K562 (cell line): ENCODE data around the gene COL9A3. TPM values are rescaled to one million over a fixed set of nuclear protein-coding genes. Genes with fewer than 3 reads are reported as not detected.
A peak's percentile ranks its signal among the peaks of the same experiment; 100 is the strongest.

ENCODE experiments used
- FOXP1 ChIP-seq: sonication (generic); formaldehyde crosslinking; IDR thresholded peaks from 2 replicates; pipeline ENCODE4 v1.8.0; 2022; ENCODE audit warnings: mild to moderate bottlenecking, missing genetic modification reagents
- HDGF ChIP-seq: fragments of 450-650 bp; IDR thresholded peaks from 2 replicates; pipeline ENCODE4 v1.6.1; 2016
- HEY1 ChIP-seq: fragments of 250-450 bp; sonication (Bioruptor Pico); IDR thresholded peaks from 2 replicates; pipeline ENCODE4 v1.5.0; 2020; ENCODE audit warnings: mild to moderate bottlenecking, moderate library complexity, borderline replicate concordance
- MAFF ChIP-seq: IDR thresholded peaks from 2 replicates; pipeline ENCODE4 v1.6.1; 2012; ENCODE audit warnings: low read length, improper control_type of control experiment
- MAZ ChIP-seq, 2 experiments: fragments of 450-650 bp in 1 of 2; sonication (generic) in 1 of 2; formaldehyde crosslinking; IDR thresholded peaks in 1 of 2; conservative IDR thresholded peaks in 1 of 2; 2 replicates each; pipeline versions ENCODE4 v1.4.0 to v1.5.0; 2020; ENCODE audit warnings: mild to moderate bottlenecking in 1 of 2, missing genetic modification reagents in 1 of 2
- OTX1 ChIP-seq: fragments of 450-650 bp; formaldehyde crosslinking; IDR thresholded peaks from 2 replicates; pipeline ENCODE4 v1.4.0; 2022; ENCODE audit warnings: mild to moderate bottlenecking
- RBBP5 ChIP-seq: fragments of 200-600 bp; sonication (generic); IDR thresholded peaks from 2 replicates; pipeline ENCODE4 v1.6.1; 2012; ENCODE audit warnings: borderline replicate concordance, mild to moderate bottlenecking, low read length, control low read depth, inconsistent platforms; ENCODE audit not compliant: insufficient read depth, poor library complexity, severe bottlenecking
- SLC30A9 ChIP-seq: fragments of 250-450 bp; sonication (Bioruptor Pico); IDR thresholded peaks from 2 replicates; pipeline ENCODE4 v1.8.0; 2022; ENCODE audit warnings: mild to moderate bottlenecking, moderate library complexity
- SMAD4 ChIP-seq: fragments of 250-450 bp; sonication (Bioruptor Pico); conservative IDR thresholded peaks from 2 replicates; pipeline ENCODE4 v1.8.0; 2021; ENCODE audit warnings: inconsistent platforms, mild to moderate bottlenecking, moderate library complexity
- STAG1 ChIP-seq: sonication (generic); formaldehyde crosslinking; IDR thresholded peaks from 2 replicates; pipeline ENCODE4 v1.5.0; 2020; ENCODE audit warnings: missing genetic modification reagents, borderline replicate concordance
- ZNF384 ChIP-seq: IDR thresholded peaks from 2 replicates; pipeline ENCODE4 v1.6.1; 2012; ENCODE audit warnings: low read depth, low read length, improper control_type of control experiment
- polyA plus RNA-seq, 8 experiments: library from polyadenylated mRNA; depleted of rRNA in 4 of 8; stranded (reverse) in 5 of 8; unstranded in 3 of 8; fragments of >200 nt; fragmentation: Nextera tagmentation in 2 of 8; fragmentation: Illumina TruSeq in 1 of 8; extraction: Ambion mirVana in 2 of 8; extraction: Trizol in 1 of 8; gene quantifications; 2 replicates each; pipeline versions ENCODE4 v1.2.1 to v1.2.3, GENCODE V29; 2011 to 2014; ENCODE audit warnings: inconsistent platforms in 1 of 8, missing spikeins in 1 of 8
- total RNA-seq, 7 experiments: library from RNA; depleted of rRNA in 6 of 7; stranded (reverse); fragments of >200 nt in 6 of 7; fragmentation: Illumina TruSeq in 2 of 7; extraction: Trizol in 2 of 7; gene quantifications; 2 replicates each; pipeline versions ENCODE4 v1.2.1 to v1.2.3, GENCODE V29; 2011 to 2021; ENCODE audit warnings: low replicate concordance in 1 of 7
- TF ChIP-seq, protein P1 (sequence below): fragments of 450-650 bp; IDR thresholded peaks from 2 replicates; pipeline ENCODE4 v1.7.0; 2016; ENCODE audit warnings: borderline replicate concordance
- TF ChIP-seq, protein P2 (sequence below), 2 experiments: IDR thresholded peaks; 2 replicates each; pipeline ENCODE4 v1.6.1; 2011; ENCODE audit warnings: borderline replicate concordance in 1 of 2, control low read depth in 1 of 2, low read depth in 1 of 2, low read length in 1 of 2, mild to moderate bottlenecking in 1 of 2, mixed read lengths in 1 of 2, moderate library complexity in 1 of 2; ENCODE audit not compliant: insufficient read depth in 1 of 2, insufficient read length in 1 of 2, poor library complexity in 1 of 2, severe bottlenecking in 1 of 2; ENCODE audit errors: extremely low read depth in 1 of 2
- TF ChIP-seq, protein P3 (sequence below), 3 experiments: fragments of 200-800 bp in 1 of 3; fragments of 250-450 bp in 1 of 3; fragments of 450-650 bp in 1 of 3; sonication (Bioruptor Pico) in 1 of 3; sonication (Bioruptor generic) in 1 of 3; formaldehyde crosslinking in 1 of 3; IDR thresholded peaks; 2 replicates each; pipeline versions ENCODE4 v1.6.1 to v1.8.0; 2016 to 2022; ENCODE audit warnings: mild to moderate bottlenecking in 2 of 3, missing genetic modification characterization in 2 of 3, missing compliant biosample characterization in 1 of 3, moderate library complexity in 1 of 3
- TF ChIP-seq, protein P4 (sequence below): fragments of 450-650 bp; IDR thresholded peaks from one replicate; pipeline ENCODE4 v1.6.1; 2018; ENCODE audit warnings: mild to moderate bottlenecking, moderate library complexity; ENCODE audit not compliant: partially characterized antibody
- TF ChIP-seq, protein P5 (sequence below): fragments of 450-650 bp; formaldehyde crosslinking; IDR thresholded peaks from 2 replicates; pipeline ENCODE4 v1.4.0; 2020; ENCODE audit warnings: mild to moderate bottlenecking, moderate library complexity

The COL9A3 gene
- total and polyA plus RNA-seq, 9 of the 15 experiments (the other 6 are each of a cell fraction or from before 2014, with no cell fraction given) = 0.14 to 3.6 (median 0.88) TPM; not detected in 1

DNA sequence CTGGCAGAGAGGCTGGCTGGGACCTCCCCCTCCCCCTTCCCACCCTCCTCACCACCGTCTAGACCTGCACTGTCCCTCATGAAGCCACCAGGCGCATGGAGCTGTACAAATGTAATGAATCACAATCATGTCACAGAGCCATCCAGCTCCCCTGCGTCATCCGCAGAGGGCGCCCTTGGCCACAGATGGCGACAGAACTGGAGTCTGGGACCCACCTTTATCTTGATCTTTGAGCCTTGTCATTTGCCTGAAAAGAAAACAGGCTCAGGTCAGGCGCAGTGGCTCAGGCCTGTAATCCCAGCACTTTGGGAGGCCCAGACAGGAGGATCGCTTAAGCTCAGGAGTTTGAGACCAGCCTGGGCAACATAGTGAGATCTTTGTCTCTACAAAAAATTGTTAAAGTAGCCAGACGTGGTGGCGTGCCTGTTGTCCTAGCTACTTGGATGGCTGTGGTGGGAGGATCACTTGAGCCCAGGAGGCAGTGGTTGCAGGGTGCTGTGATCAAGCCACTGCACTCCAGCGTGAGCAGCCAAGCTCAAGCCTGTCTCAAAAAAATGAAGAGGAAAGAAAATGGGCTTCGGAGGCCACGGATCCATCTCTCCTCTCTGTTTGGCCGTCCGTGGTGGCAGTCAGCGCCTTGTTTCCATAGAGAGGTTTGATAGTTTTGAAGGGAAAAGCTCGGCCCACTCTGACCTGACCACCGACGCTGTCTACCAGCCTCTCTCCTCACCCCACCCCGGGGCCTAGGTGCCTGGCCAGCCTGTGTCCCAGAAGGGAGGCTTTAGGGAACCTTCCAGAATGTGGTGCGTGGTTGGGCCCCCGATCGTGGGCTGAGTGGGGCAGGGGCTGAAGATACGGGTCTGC is 6.2 kb downstream of the COL9A3 start (continued):
- TF ChIP-seq HEY1 (no peak), FOXP1 (CRISPR knock-in tag) (no peak), MAZ (CRISPR knock-in tag; conservative IDR thresholded peaks at IDR 0.05 in 1 of 2, IDR thresholded peaks at IDR 0.05 in 1 of 2) (peak; percentile 47 to 82; a peak in 3 of 4 replicates), HDGF (peak; percentile 88), ZNF384 (peak; percentile 35; the same call in 1 of the 2 replicates), SLC30A9 (no peak), RBBP5 (no peak), SMAD4 (CRISPR knock-in tag) (peak; percentile 85), STAG1 (CRISPR knock-in tag) (peak; percentile 92), MAFF (no peak), OTX1 (CRISPR knock-in tag) (no peak)
- TF ChIP-seq, protein P1, sequence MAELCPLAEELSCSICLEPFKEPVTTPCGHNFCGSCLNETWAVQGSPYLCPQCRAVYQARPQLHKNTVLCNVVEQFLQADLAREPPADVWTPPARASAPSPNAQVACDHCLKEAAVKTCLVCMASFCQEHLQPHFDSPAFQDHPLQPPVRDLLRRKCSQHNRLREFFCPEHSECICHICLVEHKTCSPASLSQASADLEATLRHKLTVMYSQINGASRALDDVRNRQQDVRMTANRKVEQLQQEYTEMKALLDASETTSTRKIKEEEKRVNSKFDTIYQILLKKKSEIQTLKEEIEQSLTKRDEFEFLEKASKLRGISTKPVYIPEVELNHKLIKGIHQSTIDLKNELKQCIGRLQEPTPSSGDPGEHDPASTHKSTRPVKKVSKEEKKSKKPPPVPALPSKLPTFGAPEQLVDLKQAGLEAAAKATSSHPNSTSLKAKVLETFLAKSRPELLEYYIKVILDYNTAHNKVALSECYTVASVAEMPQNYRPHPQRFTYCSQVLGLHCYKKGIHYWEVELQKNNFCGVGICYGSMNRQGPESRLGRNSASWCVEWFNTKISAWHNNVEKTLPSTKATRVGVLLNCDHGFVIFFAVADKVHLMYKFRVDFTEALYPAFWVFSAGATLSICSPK = no peak
- TF ChIP-seq, protein P2, sequence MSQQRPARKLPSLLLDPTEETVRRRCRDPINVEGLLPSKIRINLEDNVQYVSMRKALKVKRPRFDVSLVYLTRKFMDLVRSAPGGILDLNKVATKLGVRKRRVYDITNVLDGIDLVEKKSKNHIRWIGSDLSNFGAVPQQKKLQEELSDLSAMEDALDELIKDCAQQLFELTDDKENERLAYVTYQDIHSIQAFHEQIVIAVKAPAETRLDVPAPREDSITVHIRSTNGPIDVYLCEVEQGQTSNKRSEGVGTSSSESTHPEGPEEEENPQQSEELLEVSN (IDR thresholded peaks at IDR 0.05; ENCODE audit: borderline replicate concordance in 1 of 2, extremely low read depth in 1 of 2, insufficient read depth in 1 of 2, insufficient read length in 1 of 2, low read depth in 1 of 2, low read length in 1 of 2, poor library complexity in 1 of 2, severe bottlenecking in 1 of 2) = peak in 1 of 2 experiments; percentile 17
- TF ChIP-seq, protein P3, sequence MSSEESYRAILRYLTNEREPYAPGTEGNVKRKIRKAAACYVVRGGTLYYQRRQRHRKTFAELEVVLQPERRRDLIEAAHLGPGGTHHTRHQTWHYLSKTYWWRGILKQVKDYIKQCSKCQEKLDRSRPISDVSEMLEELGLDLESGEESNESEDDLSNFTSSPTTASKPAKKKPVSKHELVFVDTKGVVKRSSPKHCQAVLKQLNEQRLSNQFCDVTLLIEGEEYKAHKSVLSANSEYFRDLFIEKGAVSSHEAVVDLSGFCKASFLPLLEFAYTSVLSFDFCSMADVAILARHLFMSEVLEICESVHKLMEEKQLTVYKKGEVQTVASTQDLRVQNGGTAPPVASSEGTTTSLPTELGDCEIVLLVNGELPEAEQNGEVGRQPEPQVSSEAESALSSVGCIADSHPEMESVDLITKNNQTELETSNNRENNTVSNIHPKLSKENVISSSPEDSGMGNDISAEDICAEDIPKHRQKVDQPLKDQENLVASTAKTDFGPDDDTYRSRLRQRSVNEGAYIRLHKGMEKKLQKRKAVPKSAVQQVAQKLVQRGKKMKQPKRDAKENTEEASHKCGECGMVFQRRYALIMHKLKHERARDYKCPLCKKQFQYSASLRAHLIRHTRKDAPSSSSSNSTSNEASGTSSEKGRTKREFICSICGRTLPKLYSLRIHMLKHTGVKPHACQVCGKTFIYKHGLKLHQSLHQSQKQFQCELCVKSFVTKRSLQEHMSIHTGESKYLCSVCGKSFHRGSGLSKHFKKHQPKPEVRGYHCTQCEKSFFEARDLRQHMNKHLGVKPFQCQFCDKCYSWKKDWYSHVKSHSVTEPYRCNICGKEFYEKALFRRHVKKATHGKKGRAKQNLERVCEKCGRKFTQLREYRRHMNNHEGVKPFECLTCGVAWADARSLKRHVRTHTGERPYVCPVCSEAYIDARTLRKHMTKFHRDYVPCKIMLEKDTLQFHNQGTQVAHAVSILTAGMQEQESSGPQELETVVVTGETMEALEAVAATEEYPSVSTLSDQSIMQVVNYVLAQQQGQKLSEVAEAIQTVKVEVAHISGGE (CRISPR knock-in tag; IDR thresholded peaks at IDR 0.05) = no peak
- TF ChIP-seq, protein P4, sequence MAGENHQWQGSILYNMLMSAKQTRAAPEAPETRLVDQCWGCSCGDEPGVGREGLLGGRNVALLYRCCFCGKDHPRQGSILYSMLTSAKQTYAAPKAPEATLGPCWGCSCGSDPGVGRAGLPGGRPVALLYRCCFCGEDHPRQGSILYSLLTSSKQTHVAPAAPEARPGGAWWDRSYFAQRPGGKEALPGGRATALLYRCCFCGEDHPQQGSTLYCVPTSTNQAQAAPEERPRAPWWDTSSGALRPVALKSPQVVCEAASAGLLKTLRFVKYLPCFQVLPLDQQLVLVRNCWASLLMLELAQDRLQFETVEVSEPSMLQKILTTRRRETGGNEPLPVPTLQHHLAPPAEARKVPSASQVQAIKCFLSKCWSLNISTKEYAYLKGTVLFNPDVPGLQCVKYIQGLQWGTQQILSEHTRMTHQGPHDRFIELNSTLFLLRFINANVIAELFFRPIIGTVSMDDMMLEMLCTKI = no peak
- TF ChIP-seq, protein P5, sequence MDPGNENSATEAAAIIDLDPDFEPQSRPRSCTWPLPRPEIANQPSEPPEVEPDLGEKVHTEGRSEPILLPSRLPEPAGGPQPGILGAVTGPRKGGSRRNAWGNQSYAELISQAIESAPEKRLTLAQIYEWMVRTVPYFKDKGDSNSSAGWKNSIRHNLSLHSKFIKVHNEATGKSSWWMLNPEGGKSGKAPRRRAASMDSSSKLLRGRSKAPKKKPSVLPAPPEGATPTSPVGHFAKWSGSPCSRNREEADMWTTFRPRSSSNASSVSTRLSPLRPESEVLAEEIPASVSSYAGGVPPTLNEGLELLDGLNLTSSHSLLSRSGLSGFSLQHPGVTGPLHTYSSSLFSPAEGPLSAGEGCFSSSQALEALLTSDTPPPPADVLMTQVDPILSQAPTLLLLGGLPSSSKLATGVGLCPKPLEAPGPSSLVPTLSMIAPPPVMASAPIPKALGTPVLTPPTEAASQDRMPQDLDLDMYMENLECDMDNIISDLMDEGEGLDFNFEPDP = no peak
